Embryonic facial prominence (tissue), 1 donor: Measurements from ENCODE around the gene PLA2G6.
"Not testable (repeated sequence)": the region's sequence is repeated elsewhere in the genome, so short reads cannot be mapped to it uniquely, and the experiment has no call there.

Experiments
- DNase-seq: peaks from one replicate; pipeline ENCODE4 v3.0.0-alpha.2; 2016; ENCODE audit errors: extremely low spot score

PLA2G6 gene

GRCh38 chr22:38085501-38085900, 96.1 kb downstream of the PLA2G6 start:
- DNase-seq, result no peak

- no peak for DNase-seq
Observed at GRCh38 chr22:38085056-38085455, 96.6 kb downstream of the PLA2G6 start.

- DNase-seq, result no peak
Observed at GRCh38 chr22:38083931-38084631, 97.5 kb downstream of the PLA2G6 start, which contains the start of gene SLC16A8. TSS of gene SLC16A8 (minus strand) at chr22:38084184. CDS start at chr22:38082873, 1,311 bp downstream.

- no peak for DNase-seq
Observed at GRCh38 chr22:38082986-38083710, 98.5 kb downstream of the PLA2G6 start.

GRCh38 chr22:38081941-38082828, 99.4 kb downstream of the PLA2G6 start:
- no peak for DNase-seq

- DNase-seq, result no peak
Observed at GRCh38 chr22:38081636-38081940, 100.0 kb downstream of the PLA2G6 start.

- DNase-seq, result no peak
Observed at GRCh38 chr22:38080850-38081635, 100.6 kb downstream of the PLA2G6 start.

GRCh38 chr22:38080474-38080849, 101.2 kb downstream of the PLA2G6 start:
- no peak for DNase-seq

- no peak for DNase-seq
Observed at GRCh38 chr22:38079804-38080203, 101.8 kb downstream of the PLA2G6 start.

- DNase-seq, result not testable (repeated sequence)
Observed at GRCh38 chr22:38079208-38079607, 102.4 kb downstream of the PLA2G6 start.

- DNase-seq, result no peak
Observed at GRCh38 chr22:38078046-38078840, 103.4 kb downstream of the PLA2G6 start.

GRCh38 chr22:38077595-38077994, 104.0 kb downstream of the PLA2G6 start:
- no peak for DNase-seq

- DNase-seq, result no peak
Observed at GRCh38 chr22:38077096-38077495, 104.5 kb downstream of the PLA2G6 start.

GRCh38 chr22:38075961-38076360, 105.7 kb downstream of the PLA2G6 start:
- no peak for DNase-seq

- DNase-seq, result no peak
Observed at GRCh38 chr22:38075105-38075825, 106.4 kb downstream of the PLA2G6 start.

- no peak for DNase-seq
Observed at GRCh38 chr22:38074181-38075104, 107.2 kb downstream of the PLA2G6 start.

GRCh38 chr22:38073150-38074130, 108.2 kb downstream of the PLA2G6 start:
- DNase-seq, result no peak
